Activated CD4-positive, alpha-beta T cell treated with anti-CD3 and anti-CD28 coated beads for 36 hours (primary cell): ENCODE data around the gene MZB1. TPM values are rescaled to one million over a fixed set of nuclear protein-coding genes. Genes with fewer than 3 reads are reported as not detected.

Experiments used
- ATAC-seq: fragments of 200-7000 bp; cut with Tn5 transposase; one replicate; pipeline ENCODE4 v1.10.0; 2021; ENCODE audit warnings: mild to moderate bottlenecking, moderate library complexity
- CTCF ChIA-PET: fragments of 350-600 bp; sonication (Branson Sonifier 250); formaldehyde crosslinking; loops from one replicate; lab custom pipeline; 2021; ENCODE audit warnings: antibody characterized with exemption; lab: Charles Lee
- POLR2A ChIA-PET: fragments of 350-600 bp; sonication (Branson Sonifier 250); formaldehyde crosslinking; loops from one replicate; lab custom pipeline; 2021; ENCODE audit warnings: antibody characterized with exemption, inconsistent platforms; lab: Charles Lee
- DNase-seq: peaks from one replicate; pipeline ENCODE4 v3.0.0-alpha.2; 2020
- H3K27ac Mint-ChIP-seq: one replicate; pipeline ENCODE4 v1.8.0; 2021; ENCODE audit warnings: mixed read lengths
- H3K27me3 Mint-ChIP-seq: one replicate; pipeline ENCODE4 v1.8.0; 2021; ENCODE audit warnings: mixed read lengths
- H3K36me3 Mint-ChIP-seq: one replicate; pipeline ENCODE4 v1.8.0; 2021; ENCODE audit warnings: low read depth, mixed read lengths
- H3K4me1 Mint-ChIP-seq: one replicate; pipeline ENCODE4 v1.8.0; 2021; ENCODE audit warnings: mixed read lengths
- H3K4me3 Mint-ChIP-seq: one replicate; pipeline ENCODE4 v1.8.0; 2021; ENCODE audit warnings: mild to moderate bottlenecking, moderate library complexity, mixed read lengths
- H3K9me3 Mint-ChIP-seq: one replicate; pipeline ENCODE4 v1.8.0; 2021; ENCODE audit warnings: low read depth, mixed read lengths
- intact Hi-C, 2 experiments: fragments of 100-400 bp; cut with DNase I in 1 of 2; cut with micrococcal nuclease in 1 of 2; formaldehyde crosslinking; loops; one replicate each; pipeline versions ENCODE4 v1.14.2 to v1.15.1; 2022 to 2024; cut with DNase I, micrococcal nuclease
- total RNA-seq, 2 experiments: library from RNA; stranded (reverse); gene quantifications; one replicate each; pipeline ENCODE4 v1.2.3, GENCODE V29; 2021

The MZB1 gene
- total RNA-seq, 2 experiments from 2014 or later = 7.8 to 9.8 TPM

DNA sequence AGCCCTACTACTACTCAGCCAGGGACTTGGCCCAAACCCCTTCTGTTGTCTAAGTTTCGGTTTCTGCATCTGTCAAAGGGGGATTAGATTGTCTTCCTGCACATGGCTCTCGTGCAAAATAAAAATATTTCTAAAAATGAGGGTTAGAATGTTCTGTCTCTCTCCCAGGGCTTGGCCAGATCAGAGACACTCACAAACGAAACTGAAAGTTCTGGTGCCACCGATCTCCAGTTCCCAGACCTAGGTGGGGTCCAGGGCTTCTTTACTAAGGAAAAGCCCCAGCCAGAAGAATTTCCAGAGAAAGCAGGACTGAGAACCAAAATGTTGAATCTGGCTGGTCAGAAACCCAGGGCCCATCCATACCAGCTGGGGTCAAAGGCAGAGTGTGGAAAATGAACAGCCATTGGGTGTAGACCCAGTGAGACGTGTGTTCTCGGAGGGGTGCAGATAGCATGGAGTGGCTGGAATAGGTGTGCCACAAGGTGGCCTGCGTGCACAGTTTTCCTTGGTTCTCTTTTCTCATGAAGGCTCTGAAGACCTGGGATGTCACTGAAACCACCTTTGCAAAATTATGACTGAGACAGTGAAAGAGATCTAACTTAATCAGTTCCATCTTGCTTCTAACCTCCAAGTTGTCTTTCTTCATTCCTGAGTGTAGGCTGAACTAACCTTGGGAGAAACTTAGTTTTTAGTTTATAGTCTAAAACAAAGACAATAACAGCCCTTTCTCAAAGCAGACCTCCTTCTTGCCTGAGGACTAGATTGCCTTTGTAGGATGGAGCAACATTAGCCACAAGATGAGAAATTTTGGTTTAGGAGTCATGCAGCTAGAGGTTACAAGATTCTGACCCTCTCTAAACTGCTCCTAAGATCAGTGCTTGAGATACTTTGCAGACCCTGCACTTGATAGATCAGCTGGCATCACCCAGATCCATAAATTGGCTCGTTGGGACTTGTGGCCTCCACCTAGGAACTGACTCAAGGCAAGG, 4.4 kb downstream of the MZB1 start:
- no peaks in the 10 kb centered on the region for H3K9me3 Mint-ChIP-seq
- H3K27me3 Mint-ChIP-seq = no peaks in the 10 kb centered on the region
- ATAC-seq (peak; percentile 11), DNase-seq (peak; percentile 46)
- H3K27ac Mint-ChIP-seq = peak overlapping the region; percentile 82
- H3K4me3 Mint-ChIP-seq = peak overlapping the region; percentile 61
- no peaks in the 10 kb centered on the region for H3K36me3 Mint-ChIP-seq
- H3K4me1 Mint-ChIP-seq = peaks cover 40% of the 10 kb centered on the region
- CTCF ChIA-PET = interaction anchor here (0.7 to 1.2 kb wide), 2 partner anchors 71 to 401 kb away, joined by 3 to 4 read pairs; no protein-coding TSS in a partner anchor
- POLR2A ChIA-PET = interaction anchor here (0.6 to 1.4 kb wide), 2 partner anchors 11 to 38 kb away, joined by 3 to 5 read pairs; no protein-coding TSS in a partner anchor
- intact Hi-C loops = no loop called here

DNA sequence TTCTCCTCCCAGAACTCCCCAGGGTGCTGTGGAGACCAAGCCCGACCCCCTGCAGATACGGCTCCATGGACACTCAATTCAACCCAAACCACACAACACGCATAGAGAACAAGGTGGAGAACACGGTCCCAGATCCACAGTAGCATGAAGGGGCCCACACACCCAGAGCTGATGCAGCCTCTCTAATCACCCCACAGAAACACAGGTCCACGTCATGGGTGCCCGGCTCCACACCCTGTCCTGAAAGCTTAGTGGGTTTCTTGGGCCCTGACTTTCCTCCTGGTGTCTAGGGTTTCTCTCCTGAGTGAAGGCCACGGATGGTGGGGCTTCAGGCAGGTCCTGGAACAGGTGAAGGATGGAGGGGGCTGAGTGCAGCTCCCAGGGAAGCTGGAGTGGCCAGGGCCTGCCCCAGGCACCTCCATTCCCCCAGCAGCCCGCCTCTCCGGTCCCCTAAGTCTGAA, 5.1 kb downstream of the MZB1 start:
- intact Hi-C loops = no loop called here
- peaks cover 32% of the 10 kb centered on the region for H3K4me1 Mint-ChIP-seq
- DNase-seq (no peak), ATAC-seq (no peak)
- POLR2A ChIA-PET = interaction anchor here (1.4 kb wide), 1 partner anchor 11 kb away, joined by 3 read pairs; no protein-coding TSS in a partner anchor
- no peaks in the 10 kb centered on the region for H3K36me3 Mint-ChIP-seq
- CTCF ChIA-PET = interaction anchor here (0.7 kb wide), 1 partner anchor 402 kb away, joined by 4 read pairs; no protein-coding TSS in a partner anchor
- no peaks in the 10 kb centered on the region for H3K9me3 Mint-ChIP-seq
- no peaks in the 10 kb centered on the region for H3K27me3 Mint-ChIP-seq
- H3K4me3 Mint-ChIP-seq = peak overlapping the region; percentile 61
- peak overlapping the region; percentile 58 for H3K27ac Mint-ChIP-seq

DNA sequence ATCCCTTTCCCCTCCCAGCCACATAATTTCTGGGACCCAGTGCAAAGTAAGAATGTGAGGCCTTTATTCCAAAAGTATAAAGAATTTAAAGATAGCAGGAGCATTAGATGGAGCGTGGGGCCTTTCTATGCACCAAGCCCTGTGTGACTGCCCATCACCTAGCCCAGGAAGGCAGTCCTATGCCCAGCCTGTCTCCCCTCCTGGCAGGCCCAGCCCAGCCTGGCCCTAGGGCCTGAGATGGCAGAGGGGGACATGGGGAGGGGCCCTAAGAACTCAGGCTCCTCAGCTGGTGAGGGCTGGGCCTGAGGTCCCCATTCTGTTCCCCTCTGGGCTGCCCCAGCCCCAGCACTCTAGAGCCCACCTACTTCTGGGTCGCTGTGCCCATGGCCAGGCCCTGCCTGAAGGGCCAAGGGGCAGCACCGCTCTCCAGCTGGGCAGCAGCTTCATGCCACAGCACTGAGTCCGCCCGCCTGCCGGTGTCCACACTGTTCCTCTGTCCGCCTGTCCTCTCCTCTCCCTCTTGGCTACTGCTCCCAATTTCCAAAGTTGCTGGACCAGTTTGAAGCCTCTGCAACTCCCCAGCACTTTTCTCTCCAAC, 5.6 kb downstream of the MZB1 start:
- DNase-seq (no peak), ATAC-seq (no peak)
- no peaks in the 10 kb centered on the region for H3K27me3 Mint-ChIP-seq
- H3K36me3 Mint-ChIP-seq = no peaks in the 10 kb centered on the region
- no peak overlapping the region for H3K4me3 Mint-ChIP-seq
- H3K27ac Mint-ChIP-seq = peak overlapping the region; percentile 58
- H3K9me3 Mint-ChIP-seq = no peaks in the 10 kb centered on the region
- ChIA-PET CTCF (no interaction called here), POLR2A (no interaction called here)
- peaks cover 27% of the 10 kb centered on the region for H3K4me1 Mint-ChIP-seq
- intact Hi-C loops = no loop called here

DNA sequence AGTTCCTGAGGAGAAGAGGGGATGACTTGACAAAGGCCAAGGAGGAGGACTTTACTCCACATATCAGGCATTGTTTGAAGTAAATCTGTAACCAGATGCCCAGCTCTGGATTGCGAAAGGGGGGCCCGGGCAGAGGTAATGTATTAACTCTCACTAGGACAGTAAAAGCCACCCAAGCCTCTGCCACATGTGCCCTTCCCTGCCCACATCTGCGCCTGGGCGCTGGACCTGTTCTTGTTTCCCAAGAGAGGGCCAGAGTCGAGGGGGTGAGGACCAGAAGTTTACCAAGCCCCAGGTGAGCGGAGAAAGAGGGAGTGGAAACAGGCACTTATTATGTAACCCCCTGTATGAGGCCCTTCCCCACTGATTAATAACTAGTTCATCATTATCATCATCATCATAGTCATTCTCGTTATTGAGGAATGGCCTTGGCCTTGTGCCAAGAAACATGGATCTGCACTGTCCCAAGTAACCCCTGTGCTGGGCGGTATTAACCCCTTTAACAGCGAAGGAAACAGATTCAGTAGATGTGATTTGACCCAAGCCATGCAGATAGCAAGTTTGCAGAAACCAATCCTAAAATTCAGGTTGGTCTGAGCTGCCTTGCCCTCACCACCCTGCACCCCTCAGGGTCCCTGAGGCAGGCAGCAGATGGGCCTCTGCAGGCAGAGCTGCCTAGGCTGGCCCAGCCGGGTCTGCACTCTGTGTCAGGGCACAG, 6.3 kb downstream of the MZB1 start, which contains the start of gene SLC23A1:
Gene SLC23A1 (minus strand): TSS at position 23 of the 718 bp plus-strand sequence. CDS start 44 bp downstream, outside the sequence.
- Mint-ChIP-seq H3K9me3 (no peaks in the 10 kb centered on the region), H3K4me1 (peaks cover 23% of the 10 kb centered on the region), H3K27ac (no peak within 1 kb of the TSS), H3K4me3 (no peak within 1 kb of the TSS), H3K36me3 (no peaks in the 10 kb centered on the region), H3K27me3 (no peaks in the 10 kb centered on the region)
- intact Hi-C loops = no loop called here
- POLR2A ChIA-PET = no interaction called here
- CTCF ChIA-PET = no interaction called here
- DNase-seq (no peak), ATAC-seq (no peak)

DNA sequence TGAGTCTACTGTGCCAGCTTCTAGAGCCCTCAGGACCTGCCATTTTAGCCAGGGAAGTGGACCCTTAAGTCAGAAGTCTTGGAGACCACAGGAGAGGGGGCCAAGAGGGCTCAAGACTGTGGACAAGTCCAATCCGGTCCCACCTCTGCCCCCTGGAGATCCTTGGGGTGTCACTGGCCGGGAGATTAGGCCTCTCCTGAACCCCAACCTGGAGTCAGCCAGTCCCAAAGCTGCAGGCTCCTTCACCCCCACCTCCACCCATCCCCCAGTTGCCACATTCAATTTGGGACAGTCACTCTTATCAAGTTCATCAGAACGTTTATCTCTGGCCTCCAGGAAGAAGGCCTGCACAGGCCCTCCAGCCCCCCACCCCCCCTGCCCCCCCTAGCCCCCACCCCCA, 6.9 kb downstream of the MZB1 start:
- intact Hi-C loops = no loop called here
- Mint-ChIP-seq H3K27me3 (no peaks in the 10 kb centered on the region), H3K4me1 (peaks cover 23% of the 10 kb centered on the region), H3K36me3 (no peaks in the 10 kb centered on the region), H3K9me3 (no peaks in the 10 kb centered on the region), H3K4me3 (no peak overlapping the region), H3K27ac (no peak overlapping the region)
- ChIA-PET POLR2A (no interaction called here), CTCF (no interaction called here)
- DNase-seq (no peak), ATAC-seq (no peak)

DNA sequence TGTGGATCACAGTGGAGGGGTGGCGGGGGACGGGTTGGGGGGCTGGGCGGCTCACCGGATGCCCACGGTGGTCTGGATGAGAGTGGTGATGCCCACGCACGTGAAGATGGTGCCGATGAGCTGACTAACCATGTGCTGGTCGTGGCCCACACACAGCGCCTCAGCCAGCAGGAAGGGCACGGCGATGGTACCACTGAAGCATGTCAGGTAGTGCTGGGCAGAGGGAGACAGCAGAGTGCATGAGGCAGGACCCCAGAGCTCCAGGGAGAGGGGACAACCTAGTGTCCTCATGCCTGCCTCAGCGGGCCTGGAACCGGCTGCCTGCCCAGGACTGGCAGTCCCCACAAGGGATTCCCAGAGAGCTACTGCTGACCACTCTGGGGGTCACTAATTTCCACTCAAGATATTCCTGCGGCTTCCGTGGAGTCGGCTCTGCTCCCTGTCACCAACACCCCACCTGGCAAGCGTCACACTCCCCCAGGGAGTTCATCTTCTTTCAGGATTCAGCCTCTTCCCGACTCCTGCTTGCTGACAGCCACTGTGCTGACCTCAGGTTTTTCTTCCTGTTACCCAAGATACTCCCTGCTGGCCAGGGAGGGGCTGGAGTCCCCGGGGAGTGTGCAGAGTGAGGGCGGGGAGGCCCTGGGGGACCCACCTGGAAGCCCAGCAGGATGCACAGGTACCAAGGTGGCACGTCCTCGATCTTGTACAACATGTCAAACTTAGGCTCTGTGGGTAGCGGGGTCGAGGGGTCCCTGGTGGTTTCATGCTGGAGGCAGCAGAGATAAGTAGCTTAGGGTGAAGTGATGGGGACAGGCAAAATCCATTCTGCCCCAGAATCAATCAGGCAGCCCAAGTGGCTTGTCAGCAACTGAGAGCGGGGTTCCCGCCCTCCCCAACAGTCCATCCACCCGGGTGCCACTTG, 7.6 kb downstream of the MZB1 start:
- CTCF ChIA-PET = interaction anchor here (0.8 kb wide), 1 partner anchor 115 kb away, joined by 5 read pairs; no protein-coding TSS in a partner anchor

DNA sequence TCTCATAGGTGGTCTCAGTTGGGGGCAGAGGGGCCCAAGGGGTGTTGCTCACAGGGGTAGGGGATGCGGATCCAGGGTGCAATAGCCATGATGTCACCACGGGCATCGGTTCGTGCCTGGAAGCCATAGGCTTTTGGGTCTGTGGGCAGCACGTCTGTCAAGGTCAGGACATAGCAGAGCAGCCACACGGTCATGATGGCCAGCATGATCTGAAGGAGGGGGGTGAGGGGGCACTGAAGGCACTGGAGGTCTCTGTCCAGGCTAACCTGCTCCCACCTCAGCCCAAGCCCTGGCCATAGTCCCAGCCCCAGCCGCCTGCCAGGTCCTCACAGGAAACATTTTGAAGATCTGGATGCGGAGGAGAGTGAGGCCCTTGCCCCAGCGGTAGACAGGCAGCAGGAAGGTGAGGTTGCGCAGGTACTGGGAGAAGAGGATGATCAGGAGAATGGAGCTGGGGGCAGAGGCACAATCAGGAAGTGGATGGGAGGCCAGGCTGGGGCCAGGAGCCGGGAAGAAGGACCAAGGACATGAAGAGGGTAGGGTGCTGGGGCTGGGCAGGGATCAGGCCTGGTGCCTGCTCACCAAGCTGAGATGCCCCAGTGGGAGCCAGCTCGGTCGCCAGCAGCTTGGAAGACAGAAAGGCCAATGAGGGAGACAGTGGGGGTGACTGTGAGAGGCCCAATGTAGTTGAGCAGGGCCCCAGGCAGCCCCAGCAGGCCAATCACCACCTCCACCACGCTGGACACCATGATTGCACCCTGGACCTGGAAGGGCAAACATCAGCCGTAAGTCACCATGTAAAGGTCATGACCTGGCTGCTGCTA, 9.9 kb downstream of the MZB1 start:
- Mint-ChIP-seq H3K9me3 (no peaks in the 10 kb centered on the region), H3K36me3 (peaks cover 2% of the 10 kb centered on the region), H3K27me3 (no peaks in the 10 kb centered on the region), H3K4me3 (no peak overlapping the region), H3K4me1 (peaks cover 7% of the 10 kb centered on the region), H3K27ac (no peak overlapping the region)
- ATAC-seq (no peak), DNase-seq (no peak)
- POLR2A ChIA-PET = interaction anchor here (0.6 kb wide), 1 partner anchor 35 kb away, joined by 3 read pairs; no protein-coding TSS in a partner anchor
- CTCF ChIA-PET = no interaction called here
- intact Hi-C loops = no loop called here

More for the DNA sequence above, 7.6 kb downstream of the MZB1 start:
- DNase-seq (no peak), ATAC-seq (no peak)
- Mint-ChIP-seq H3K9me3 (no peaks in the 10 kb centered on the region), H3K4me3 (no peak overlapping the region), H3K4me1 (peaks cover 23% of the 10 kb centered on the region), H3K27ac (no peak overlapping the region), H3K27me3 (no peaks in the 10 kb centered on the region), H3K36me3 (peaks cover 2% of the 10 kb centered on the region)
- POLR2A ChIA-PET = no interaction called here
- intact Hi-C loops = no loop called here

DNA sequence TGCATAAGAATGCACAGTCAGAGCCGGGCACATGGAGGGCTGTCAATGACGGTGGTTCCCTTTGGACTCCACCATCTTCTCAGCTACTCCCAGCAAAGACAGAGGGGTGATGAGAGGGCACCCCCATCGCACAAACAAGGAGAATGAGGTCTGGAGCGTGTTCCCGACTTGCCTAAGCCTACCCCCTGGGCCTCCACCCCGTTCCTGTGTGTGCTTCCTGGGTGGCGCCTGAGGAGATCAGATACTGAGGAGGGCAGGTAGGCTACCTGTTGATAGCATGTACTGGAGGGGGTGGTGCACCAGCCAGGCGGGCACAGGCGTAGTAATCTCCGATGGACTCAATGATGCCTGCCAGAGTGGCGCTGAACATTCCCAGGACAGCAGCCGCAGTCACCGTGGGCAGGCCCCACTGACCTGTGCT, 10.8 kb downstream of the MZB1 start:
- ChIA-PET CTCF (no interaction called here), POLR2A (interaction anchor here (0.6 kb wide), 1 partner anchor 36 kb away, joined by 3 read pairs; no protein-coding TSS in a partner anchor)
- no peaks in the 10 kb centered on the region for H3K27me3 Mint-ChIP-seq
- H3K4me1 Mint-ChIP-seq = no peaks in the 10 kb centered on the region
- DNase-seq = no peak
- H3K27ac Mint-ChIP-seq = no peak overlapping the region
- H3K9me3 Mint-ChIP-seq = no peaks in the 10 kb centered on the region
- no peak overlapping the region for H3K4me3 Mint-ChIP-seq
- ATAC-seq = no peak
- intact Hi-C loops = no loop called here
- peaks cover 2% of the 10 kb centered on the region for H3K36me3 Mint-ChIP-seq

DNA sequence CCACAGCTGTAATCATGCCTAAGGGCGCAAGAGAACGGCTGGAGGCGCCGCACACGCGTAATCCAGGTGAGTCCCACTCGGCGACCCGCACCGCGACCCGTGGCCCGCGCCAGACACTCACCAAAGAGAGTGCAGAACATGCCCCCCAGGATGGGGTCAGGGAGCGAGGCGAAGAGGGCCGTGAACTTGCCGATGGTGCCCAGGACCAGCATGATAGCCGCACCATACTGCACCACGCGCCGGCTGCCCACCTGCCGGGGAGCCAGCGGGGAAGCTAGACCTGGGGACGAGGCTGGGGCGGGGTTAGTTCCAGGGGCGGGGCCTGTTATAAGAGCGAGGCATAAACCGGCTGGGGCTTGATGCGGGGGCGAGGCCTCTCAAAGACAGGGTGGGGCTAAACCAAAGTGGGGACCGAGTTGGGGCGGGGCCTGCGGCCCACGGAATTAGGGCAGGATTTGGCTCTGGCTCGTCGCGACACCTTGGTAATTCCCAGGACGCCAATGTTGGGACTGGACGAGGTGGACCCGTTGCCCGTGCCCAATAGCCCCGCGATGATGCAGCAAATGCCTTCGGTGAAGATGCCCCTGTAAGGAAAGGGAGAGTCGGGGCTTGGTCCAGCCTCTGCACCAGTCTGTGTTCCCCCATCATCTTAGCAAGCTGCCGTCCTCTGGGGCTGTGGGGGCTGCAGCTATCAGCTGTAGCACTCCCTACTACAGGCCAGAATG, 11.4 kb downstream of the MZB1 start:
- no peaks in the 10 kb centered on the region for H3K9me3 Mint-ChIP-seq
- ATAC-seq (no peak), DNase-seq (no peak)
- no peaks in the 10 kb centered on the region for H3K27me3 Mint-ChIP-seq
- H3K36me3 Mint-ChIP-seq = peaks cover 2% of the 10 kb centered on the region
- H3K27ac Mint-ChIP-seq = no peak overlapping the region
- intact Hi-C loops = no loop called here
- ChIA-PET POLR2A (no interaction called here), CTCF (no interaction called here)
- no peak overlapping the region for H3K4me3 Mint-ChIP-seq
- no peaks in the 10 kb centered on the region for H3K4me1 Mint-ChIP-seq
